ENCODE measurements around the gene C11orf52.
"Not testable (repeated sequence)": the region's sequence is repeated elsewhere in the genome, so short reads cannot be mapped to it uniquely, and the experiment has no call there.

C11orf52 gene

DNA sequence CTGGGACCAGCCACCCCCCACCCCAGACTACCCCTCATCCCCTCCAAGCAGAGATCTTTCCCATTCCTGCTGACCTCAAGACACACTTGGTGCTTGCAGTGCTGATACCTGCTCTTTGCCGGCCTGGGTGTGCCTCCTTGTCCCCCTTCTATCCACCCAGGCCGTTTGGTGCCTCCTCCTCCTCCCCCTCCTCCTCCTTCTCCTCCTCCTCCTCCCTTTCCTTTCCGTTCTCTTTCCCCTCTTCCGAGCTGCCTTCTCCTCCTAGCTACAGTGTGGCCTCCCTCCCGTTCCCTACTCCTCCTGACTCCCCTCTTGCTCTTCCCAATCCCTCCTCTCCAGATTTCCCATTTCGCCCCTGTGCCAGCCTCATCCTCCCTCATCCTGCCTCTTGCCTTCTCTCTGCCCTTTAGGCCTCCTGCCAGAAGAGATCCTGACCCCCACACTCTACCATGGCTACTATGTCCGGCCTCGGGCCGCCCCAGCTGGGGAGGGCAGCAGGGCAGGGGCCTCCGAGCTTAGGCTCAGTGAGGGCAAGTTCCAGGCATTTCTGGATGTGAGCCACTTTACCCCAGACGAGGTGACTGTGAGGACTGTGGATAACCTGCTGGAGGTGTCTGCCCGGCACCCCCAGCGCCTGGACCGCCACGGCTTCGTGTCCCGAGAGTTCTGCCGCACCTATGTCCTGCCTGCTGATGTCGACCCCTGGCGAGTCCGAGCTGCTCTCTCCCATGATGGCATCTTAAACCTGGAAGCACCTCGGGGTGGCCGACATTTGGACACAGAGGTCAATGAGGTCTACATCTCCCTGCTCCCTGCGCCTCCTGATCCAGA lies 5.5 kb upstream of the C11orf52 start:
- no peak for FAIRE-seq

DNA sequence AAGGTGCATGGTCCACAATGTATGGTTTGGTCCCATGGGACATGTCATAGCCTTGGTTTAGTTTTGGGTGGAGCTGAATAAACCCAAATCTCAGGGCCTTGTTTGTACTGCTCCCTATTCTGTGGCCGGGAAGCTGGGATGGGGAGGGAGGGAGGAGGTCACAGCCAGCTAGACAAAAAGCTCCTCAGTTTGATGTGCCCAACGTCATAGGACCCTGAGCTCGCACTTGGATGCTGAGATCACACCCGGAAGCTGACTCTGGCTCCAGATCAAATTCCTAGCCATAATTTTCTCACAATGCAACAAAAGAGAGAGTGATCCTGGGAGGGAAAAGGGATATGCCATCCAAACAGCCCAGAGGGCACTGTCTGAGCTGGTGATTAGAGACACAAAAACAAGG lies 4.7 kb upstream of the C11orf52 start:
- no peak for FAIRE-seq

DNA sequence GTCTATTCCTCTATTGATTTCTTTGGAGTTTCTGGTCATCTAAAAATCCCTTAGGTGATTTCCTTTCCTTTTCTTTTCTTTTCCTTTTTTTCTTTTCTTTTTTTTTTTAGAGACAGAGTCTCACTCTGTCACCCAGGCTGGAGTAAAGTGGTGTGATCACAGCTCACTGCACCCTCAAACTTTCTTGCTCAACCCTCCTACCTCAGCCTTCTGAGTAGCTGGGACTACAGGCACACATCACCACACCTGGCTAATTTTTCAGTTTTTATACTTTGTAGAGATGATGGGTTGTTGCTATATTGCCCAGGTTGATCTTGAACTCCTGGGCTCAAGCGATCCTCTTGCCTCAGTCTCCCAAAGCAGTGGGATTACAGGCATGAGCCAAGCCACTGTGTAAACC lies 1.9 kb upstream of the C11orf52 start:
- no peak for FAIRE-seq

DNA sequence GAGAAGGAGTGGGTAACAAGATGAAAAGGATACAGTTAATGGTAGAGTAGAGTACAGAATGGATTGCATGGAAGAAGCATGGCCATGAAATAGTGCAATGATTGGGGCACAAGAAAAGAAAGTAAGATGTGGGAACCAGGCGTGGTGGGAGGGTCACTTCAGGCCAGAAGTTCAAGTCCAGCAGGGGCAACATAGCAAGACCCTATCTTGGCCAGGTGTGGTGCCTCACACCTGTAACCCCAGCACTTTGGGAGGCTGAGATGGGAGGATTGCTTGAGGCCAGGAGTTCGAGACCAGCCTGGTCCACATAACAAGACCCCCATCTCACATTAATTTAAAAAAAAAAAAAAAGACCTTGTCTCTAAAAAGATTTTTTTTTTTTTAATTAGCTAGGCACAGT lies 1.4 kb upstream of the C11orf52 start:
- FAIRE-seq: no peak

DNA sequence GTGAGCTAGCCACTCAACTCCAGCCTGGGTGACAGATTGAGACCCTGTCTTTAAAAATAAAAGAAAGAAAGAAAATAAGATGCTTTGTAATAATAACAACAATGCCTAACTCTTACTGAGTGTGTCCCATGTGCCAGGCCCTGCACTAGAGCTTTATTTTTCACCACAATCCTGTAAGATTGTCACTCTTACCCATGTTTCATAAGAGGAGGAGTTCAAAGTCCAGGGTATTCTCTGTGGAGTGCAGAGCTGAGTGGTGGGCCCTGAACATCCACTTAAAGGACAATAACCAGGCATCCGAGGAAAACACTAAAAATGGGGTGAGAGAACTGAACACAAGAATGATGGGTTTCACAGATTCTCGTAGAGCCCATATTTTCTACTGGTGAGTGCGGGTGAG lies 925 bp upstream of the C11orf52 start:
- FAIRE-seq: no peak

DNA sequence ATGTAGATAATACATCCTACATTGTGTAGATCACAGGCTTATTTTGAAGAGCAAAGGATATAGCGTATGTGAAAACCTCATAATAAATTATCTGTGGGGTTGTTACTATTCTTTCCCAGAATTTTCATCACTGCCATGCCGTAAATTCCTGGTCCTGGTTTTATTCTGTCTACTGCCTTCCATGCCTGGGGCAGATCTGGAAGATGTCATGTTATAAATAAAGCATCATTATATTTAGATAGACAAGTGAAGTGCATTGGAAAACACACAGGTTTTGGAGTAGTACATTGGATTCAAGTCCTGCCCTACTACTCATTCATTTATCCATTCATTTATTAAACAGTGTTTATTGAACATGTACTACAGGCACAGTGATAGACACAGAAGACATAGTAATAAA lies 2.2 kb downstream of the C11orf52 start:
- FAIRE-seq: no peak

DNA sequence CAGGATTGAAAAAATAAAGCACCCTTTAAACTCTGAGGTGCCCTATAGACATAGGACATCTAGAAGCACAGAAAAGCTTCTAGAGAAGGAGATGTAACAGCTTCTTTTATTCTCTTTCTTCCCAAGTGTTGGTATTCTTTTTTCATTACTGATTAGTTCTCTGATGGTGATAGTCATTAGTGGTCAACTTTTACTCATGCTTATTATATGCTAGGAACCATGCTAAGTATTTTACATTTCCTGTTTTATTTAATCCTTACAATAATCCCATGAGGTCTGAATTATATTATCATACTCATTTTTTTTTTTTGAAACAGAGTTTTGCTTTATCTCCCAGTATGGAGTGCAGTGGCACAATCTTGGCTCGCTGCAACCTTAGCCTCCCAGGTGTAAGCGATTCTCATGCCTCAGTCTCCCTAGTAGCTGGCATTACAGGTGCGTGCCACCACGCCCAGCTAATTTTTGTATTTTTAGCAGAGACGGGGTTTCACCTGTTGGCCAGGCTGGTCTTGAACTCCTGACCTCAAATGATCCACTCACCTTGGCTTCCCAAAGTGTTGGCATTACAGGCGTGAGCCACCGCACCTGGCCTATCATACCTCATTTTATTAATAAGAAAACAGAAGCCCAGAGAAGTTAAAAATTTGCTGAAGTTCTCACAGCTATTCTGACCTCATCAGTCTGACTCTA lies 3.0 kb downstream of the C11orf52 start:
- FAIRE-seq: no peak

DNA sequence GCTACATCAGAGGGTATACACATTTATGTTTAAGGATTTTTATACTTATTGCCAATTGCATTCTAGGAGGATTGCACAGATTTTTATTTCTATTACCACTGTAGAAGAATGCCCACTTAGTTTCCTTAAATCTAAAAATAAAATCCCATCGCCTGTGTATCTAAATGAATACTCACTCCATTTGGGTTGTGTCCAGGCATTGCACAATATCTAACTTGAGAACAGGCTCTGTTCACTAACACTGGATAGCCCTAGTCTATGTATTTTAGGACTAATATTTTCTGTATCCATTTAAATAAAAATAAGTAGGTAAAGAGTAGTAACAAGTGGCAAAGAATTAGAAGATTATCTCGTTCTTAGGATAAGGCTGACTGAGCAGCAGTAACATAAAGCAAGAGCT lies 4.1 kb downstream of the C11orf52 start:
- FAIRE-seq: no peak

DNA sequence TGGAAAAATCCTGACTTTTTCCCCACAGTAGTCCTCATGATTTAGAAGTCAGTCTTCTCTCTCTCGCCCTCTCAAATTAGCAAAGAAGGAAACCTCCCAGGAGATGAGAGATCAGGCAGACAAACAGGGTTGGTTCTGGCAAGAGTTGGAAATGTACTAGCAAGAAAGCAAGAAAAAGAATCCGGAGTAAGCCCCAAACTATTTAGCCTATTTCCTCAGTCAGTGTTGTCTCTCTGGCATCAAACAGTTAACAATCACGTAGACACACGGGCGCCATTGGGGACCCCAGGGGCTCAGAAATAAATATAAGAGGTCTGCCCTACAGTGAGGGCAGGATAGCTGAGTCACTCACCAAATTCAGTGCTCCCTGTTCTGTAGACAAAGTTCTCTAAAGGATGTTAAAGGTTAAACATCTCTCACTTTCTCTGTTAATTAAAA lies 4.7 kb downstream of the C11orf52 start:
- FAIRE-seq: no peak

DNA sequence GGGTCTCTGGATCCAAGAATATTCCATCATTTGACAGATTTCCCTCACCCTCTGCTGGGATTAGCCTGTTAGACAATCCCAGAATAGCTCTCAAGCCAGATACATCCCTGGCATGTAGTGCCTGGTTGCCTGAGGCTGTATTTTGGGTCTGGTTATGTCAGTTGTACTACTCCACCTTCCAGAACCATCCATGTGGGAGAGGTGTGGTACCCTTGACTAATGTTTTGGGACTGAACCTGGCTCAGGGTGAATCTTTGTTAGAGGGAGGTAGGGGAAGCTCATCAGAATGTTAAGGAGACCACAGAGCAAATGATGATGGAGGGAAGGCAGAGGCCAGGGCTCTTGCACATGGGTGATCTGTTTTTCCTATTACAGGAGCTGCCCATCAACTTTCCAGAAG lies 5.2 kb downstream of the C11orf52 start:
- no peak for FAIRE-seq

DNA sequence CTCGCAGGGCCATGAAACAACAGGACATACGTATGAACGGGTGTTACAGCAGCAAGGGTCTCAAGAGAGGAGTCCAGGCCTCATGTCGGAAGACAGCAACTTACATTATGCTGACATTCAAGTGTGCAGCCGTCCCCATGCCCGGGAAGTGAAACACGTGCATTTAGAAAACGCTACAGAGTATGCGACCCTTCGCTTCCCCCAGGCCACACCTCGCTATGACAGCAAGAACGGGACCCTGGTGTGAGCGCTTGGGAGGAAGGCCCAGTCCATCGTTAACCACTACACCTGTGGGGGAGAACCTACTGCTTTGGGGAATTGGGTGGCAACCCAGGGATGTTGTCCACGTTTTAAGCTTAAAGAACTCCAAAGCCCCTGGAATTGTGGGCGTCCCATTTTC lies 7.2 kb downstream of the C11orf52 start:
- FAIRE-seq: no peak

DNA sequence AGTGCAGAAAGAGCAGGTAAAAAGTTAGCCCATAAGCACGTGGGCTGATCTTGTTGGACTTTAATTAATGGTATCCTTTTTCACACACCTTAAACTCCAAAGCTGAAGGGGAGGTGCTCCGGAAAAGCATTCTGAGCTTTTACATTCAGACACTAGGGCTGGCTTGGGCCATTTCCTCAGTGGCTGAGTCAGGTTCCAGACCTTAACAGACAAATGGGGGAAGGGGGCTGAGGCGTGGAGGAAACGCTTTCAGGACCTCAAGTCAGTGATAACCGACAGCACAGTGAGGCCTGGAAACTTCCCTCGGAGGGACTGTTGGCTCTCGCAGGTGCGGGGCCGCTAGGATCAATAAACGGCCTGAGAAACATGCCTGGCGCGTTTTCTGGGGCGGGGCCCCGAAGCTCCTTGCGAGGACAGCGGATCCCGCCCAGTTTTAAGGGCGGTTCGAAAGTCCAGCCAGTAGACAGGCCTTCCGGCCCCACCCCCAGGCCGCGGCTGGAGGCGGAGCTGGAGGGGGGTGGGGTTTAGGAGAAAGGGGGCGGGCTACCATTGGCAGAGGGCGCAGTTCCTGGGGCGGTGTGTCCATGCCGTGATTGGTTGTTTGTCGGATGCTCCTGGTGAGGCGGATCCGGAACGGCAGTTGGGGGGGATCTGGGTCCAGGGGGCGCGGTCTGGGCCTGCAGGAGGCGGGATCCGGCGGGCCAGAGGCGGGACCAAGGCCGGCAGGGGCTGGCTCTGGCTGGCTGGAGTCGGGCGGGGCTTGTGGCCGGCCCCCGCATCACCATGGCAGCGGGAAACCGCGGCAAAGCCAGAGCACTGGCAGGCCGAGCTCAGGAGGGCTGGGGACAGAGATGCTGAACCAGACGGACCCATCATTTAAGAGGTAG lies 8.0 kb downstream of the C11orf52 start:
- peak; percentile 93 for FAIRE-seq

DNA sequence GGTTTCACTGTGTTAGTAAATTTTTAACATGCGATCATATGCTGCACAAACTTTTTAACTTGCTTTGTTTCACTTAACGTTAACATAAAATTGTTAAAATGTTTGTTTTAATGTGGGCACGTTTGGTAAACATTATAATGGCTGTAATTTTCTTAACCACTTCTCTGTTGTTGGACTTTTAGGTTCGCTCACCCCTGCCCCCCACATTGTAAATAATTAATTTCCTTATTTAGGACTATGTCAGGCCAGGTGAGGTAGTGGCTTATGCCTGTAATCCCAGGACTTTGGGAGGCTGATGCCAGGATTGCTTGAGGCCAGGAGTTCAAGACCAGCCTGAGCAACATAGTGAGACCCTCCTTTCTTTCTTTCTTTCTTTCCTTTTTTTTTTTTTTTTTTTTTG lies 11.8 kb downstream of the C11orf52 start:
- no peak for FAIRE-seq

DNA sequence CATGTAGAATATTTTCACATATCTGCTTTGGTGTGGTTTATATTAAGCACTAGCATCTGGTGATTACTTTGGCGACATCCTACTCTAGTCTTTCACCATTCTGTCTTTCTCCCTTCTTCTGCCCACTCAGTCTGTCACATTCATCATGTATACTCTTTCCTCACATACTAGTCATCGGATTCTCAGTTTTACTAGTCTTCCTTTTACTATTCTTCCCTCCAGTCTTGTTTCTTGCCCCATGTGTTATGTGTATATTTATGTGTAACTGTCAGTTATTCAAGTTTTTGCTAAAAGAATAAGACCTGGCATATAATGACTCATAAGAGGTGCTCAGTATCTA lies 13.9 kb downstream of the C11orf52 start:
- no peak for FAIRE-seq

DNA sequence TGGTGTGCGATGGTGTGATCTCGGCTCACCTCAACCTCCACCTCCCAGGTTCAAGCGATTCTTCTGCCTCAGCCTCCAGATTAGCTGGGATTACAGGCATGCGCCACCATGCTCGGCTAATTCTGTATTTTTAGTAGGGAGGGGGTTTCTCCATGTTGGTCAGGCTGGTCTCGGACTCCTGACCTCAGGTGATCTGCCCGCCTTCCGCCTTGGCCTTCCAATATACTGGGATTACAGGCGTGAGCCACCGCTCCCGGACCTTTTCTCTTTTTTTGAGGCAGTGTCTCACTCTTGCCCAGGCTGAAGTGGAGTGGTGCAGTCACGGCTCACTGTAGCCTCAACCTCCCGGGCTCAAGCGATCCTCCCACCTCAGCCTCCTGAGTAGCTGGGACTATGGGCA lies 14.5 kb downstream of the C11orf52 start:
- FAIRE-seq: not testable (repeated sequence)

DNA sequence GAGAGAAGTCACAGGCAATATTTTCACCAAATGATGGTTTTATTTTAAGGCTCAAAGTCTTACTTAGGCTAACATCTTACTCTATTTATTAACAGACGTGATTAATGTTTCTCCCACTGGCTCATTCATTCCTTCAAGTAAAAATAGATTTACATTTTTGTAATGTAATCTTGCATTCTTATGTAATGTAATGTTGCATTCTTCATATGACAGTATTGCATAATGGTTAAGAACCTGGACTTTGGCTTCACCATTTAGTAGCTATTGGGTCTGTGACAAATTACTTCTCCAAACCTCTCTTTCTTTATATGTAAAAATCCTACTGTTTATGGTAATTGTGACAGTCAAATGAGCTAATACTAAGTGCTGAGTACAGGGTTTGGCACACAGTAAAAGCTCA lies 15.2 kb downstream of the C11orf52 start:
- FAIRE-seq: no peak

DNA sequence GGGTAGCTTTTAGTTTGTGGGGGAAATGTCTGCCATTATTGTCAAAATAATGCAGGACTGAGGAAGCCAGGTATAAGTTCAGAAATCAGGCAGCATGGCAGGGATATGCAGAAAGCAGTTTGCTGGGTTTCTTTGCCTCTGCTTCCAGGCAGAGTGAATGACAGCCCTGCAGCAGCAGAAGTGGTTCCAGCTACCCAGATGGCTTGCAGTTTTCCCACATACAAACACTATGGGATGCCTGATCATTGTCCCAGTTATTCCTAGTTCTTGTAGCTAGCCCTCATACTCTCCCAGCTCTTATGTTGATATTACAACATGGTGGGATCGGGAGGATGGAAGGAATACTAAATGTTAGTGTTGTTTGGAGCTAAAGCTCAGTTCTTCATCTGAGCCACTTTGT lies 15.6 kb downstream of the C11orf52 start:
- FAIRE-seq: no peak

DNA sequence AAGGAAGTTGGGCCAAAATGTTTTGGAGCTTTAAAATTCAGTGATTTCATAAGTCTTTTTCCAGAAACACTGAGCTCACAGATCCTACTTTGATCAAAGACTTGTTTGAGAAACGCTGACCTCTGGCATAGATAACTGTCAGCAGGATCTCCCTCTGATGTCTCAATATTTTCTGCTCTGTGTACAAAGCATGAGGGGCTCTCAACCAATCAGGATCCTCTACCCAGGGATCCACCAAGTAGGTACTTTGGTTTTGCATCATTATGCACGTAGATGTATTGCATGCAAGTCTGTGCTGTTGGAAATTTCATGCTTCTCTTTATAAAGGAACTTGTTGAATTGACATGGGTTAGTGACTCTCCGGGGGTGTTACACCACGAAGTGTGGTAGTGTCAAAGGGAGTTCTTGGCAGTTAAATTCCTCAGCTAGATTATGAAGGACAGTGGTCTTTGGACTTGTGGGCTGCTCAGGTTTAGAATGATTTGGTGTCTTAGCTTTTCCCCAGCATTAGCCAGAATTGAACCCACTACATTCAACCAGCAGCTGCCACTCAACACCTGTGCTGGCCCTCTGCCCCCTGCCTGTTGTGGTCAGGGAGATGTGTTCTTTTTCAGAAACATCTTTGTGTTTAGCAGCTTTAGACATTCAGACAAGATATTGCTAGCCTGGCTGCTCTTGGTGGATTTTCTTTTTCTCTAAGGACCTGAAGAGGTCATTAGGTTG lies 16.8 kb downstream of the C11orf52 start:
- FAIRE-seq: no peak

DNA sequence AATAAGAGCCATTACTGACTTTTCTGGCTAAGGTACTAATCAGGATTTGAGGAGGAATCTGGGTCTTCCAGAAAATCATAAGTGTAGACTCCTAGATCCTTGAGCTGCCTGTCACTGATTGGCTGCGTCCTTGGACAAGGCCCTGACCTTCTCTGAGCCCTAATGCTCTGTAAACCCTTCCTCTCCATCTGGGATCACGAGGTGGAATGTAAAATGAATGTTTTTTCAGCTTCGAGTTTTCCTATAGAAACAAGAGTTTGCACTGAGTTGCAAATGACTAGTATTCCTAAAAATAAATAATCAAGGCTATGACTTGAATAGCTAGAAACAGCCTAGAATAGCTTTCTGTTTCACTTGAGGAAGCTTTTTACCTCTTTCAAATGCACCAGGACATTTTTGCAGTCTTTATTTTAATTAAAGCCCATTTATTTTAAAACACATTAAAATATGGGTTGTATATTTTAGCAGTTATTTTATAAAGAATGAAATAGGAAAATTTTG lies 17.4 kb downstream of the C11orf52 start:
- no peak for FAIRE-seq

DNA sequence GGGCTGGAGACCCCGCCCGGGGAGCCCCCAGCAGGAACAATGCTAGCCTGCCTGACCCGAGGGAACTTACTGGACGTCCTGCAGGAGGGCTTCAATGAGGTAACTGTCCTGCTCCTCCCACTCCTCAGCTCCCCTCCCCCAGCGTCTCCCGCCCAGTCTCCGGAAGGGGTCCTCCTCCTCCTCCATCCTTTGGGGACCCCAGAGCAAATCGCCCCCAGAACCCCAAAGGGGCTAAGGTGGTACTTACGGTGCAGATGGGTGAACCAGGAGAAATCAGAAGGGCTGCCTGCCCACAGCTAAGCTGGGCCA lies 18.7 kb downstream of the C11orf52 start:
- FAIRE-seq: no peak

DNA sequence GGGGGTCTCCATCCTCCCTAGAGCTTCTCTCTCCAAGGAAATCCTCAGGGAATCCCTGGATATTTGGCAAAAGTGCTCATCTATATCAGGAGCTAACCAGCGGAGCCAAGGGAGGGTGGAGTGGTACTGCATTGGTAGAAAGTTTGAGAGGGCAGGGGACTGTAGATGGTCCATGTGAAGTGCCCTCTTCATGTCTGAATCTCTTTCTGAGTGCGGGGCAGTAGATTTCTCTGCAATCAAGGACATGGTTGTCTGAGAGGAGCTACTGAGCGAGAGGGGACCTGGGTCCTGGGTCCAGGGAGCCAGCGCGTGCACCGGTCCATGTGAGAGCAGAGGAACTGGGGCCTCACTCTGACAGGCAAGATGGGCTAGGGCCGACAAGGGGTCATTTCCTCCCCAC lies 19.1 kb downstream of the C11orf52 start:
- FAIRE-seq: no peak

DNA sequence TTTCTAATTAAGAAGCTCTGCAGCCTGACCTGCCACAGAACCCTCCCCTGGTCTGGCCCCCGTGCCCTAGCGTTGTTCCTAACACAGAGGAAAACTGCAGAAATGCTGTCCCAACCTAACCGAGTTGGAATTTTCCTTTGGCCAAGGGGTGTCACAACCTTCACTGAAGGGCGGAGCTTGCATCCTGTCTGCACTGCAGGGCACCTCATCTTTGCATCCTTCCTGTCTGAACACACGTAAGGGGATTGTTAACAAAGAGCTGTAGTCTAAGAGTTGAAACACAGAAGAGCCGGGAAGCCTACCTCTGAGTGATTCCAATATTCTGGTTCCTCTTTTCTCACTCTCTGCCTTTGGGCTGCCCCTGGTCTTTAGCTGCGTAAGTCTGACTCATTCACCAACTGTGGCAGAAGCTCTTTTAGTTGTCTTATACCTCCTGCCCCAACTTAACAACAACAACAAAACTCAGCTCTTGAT lies 20.0 kb downstream of the C11orf52 start:
- FAIRE-seq: no peak
